HEK293T (cell line): ENCODE data around the gene KRTAP10-5.

Experiments used
- CTCF ChIA-PET: fragments of 350-600 bp; formaldehyde crosslinking; extraction: SDS; loops from one replicate; lab custom pipeline; 2021; ENCODE audit warnings: antibody characterized with exemption, inconsistent platforms; lab: Yijun Ruan, JAX
- POLR2A ChIA-PET: fragments of 350-600 bp; formaldehyde crosslinking; extraction: SDS; loops from one replicate; lab custom pipeline; 2020; ENCODE audit warnings: antibody characterized with exemption, inconsistent platforms; lab: Yijun Ruan, JAX
- DNase-seq: peaks from one replicate; pipeline ENCODE4 v3.0.0; 2012; ENCODE audit warnings: mixed read lengths; ENCODE audit errors: extremely low spot score
- ARNT ChIP-seq: fragments of 450-650 bp; IDR thresholded peaks from 2 replicates; pipeline ENCODE4 v1.6.1; 2017; ENCODE audit warnings: mild to moderate bottlenecking
- BHLHE40 ChIP-seq: fragments of 450-650 bp; IDR thresholded peaks from 2 replicates; pipeline ENCODE4 v1.6.1; 2016; ENCODE audit warnings: mild to moderate bottlenecking, moderate library complexity, borderline replicate concordance
- CTBP1 ChIP-seq: fragments of 450-650 bp; IDR thresholded peaks from 2 replicates; pipeline ENCODE4 v1.6.1; 2016; ENCODE audit warnings: borderline replicate concordance
- ELF4 ChIP-seq: fragments of 450-650 bp; IDR thresholded peaks from 2 replicates; pipeline ENCODE4 v1.6.1; 2017; ENCODE audit warnings: antibody characterized with exemption
- FOXA1 ChIP-seq: fragments of 450-650 bp; IDR thresholded peaks from 2 replicates; pipeline ENCODE4 v1.6.1; 2016; ENCODE audit warnings: mild to moderate bottlenecking
- FOXK2 ChIP-seq: fragments of 450-650 bp; IDR thresholded peaks from 2 replicates; pipeline ENCODE4 v1.6.1; 2016; ENCODE audit warnings: mild to moderate bottlenecking
- FOXM1 ChIP-seq: fragments of 450-650 bp; IDR thresholded peaks from 2 replicates; pipeline ENCODE4 v1.6.1; 2017; ENCODE audit warnings: mild to moderate bottlenecking, borderline replicate concordance
- HDGF ChIP-seq: fragments of 450-650 bp; IDR thresholded peaks from 2 replicates; pipeline ENCODE4 v1.6.1; 2017; ENCODE audit warnings: antibody characterized with exemption, borderline replicate concordance
- L3MBTL2 ChIP-seq: fragments of 450-650 bp; conservative IDR thresholded peaks from 2 replicates; pipeline ENCODE4 v1.6.1; 2016; ENCODE audit warnings: mild to moderate bottlenecking
- LEF1 ChIP-seq: fragments of 450-650 bp; IDR thresholded peaks from 2 replicates; pipeline ENCODE4 v1.6.1; 2017; ENCODE audit warnings: mild to moderate bottlenecking, borderline replicate concordance
- NFRKB ChIP-seq: fragments of 450-650 bp; IDR thresholded peaks from 2 replicates; pipeline ENCODE4 v1.6.1; 2016; ENCODE audit warnings: mild to moderate bottlenecking, moderate library complexity
- PKNOX1 ChIP-seq: fragments of 450-650 bp; IDR thresholded peaks from 2 replicates; pipeline ENCODE4 v1.6.1; 2016
- SP1 ChIP-seq: fragments of 450-650 bp; IDR thresholded peaks from 2 replicates; pipeline ENCODE4 v1.6.1; 2017
- SUZ12 ChIP-seq: fragments of 450-650 bp; IDR thresholded peaks from 2 replicates; pipeline ENCODE4 v1.6.1; 2016; ENCODE audit warnings: mild to moderate bottlenecking
- TARDBP ChIP-seq: fragments of 450-650 bp; IDR thresholded peaks from 2 replicates; pipeline ENCODE4 v1.6.1; 2016
- ZNF384 ChIP-seq: fragments of 450-650 bp; IDR thresholded peaks from 2 replicates; pipeline ENCODE4 v1.6.1; 2016

KRTAP10-5 gene

GRCh38 chr21:44599264-44600029 is 19.0 kb upstream of the KRTAP10-5 start:
- CTCF ChIA-PET = no interaction called here
- TF ChIP-seq FOXK2 (no peak), TARDBP (no peak)
- DNase-seq = no peak
- POLR2A ChIA-PET = no interaction called here

- POLR2A ChIA-PET = no interaction called here
Measured at GRCh38 chr21:44598061-44598460, 17.7 kb upstream of the KRTAP10-5 start.

GRCh38 chr21:44596068-44596725 is 15.8 kb upstream of the KRTAP10-5 start:
- no peak for TF ChIP-seq FOXK2
- no peak for TF ChIP-seq PKNOX1
- TF ChIP-seq L3MBTL2 = no peak
- no peak for TF ChIP-seq LEF1
- TF ChIP-seq SUZ12 = no peak
- TF ChIP-seq HDGF = no peak
- no peak for TF ChIP-seq NFRKB
- TF ChIP-seq ELF4 = no peak
- no peak for TF ChIP-seq FOXA1
- TF ChIP-seq FOXM1 = no peak
- TF ChIP-seq SP1 = no peak
- TF ChIP-seq ARNT = no peak
- no peak for TF ChIP-seq CTBP1
- no peak for TF ChIP-seq BHLHE40
- no peak for TF ChIP-seq ZNF384
- no peak for TF ChIP-seq TARDBP

More at GRCh38 chr21:44598061-44598460, 17.7 kb upstream of the KRTAP10-5 start:
- CTCF ChIA-PET = no interaction called here
- no peak for TF ChIP-seq NFRKB
- TF ChIP-seq HDGF = no peak
- DNase-seq = no peak

GRCh38 chr21:44595524-44595923 is 15.1 kb upstream of the KRTAP10-5 start:
- ChIA-PET CTCF (no interaction called here), POLR2A (interaction anchor here (1.1 kb wide), 1 partner anchor 206 kb away, joined by 3 read pairs; the partner anchor contains the start of gene UBE2G2)
- no peak for DNase-seq
- TF ChIP-seq FOXM1 (no peak), LEF1 (no peak), SUZ12 (no peak), PKNOX1 (no peak), FOXA1 (no peak), TARDBP (no peak), FOXK2 (no peak), BHLHE40 (no peak), SP1 (no peak), ELF4 (no peak), CTBP1 (no peak), ZNF384 (no peak), L3MBTL2 (no peak), ARNT (no peak), NFRKB (no peak), HDGF (no peak)

More at GRCh38 chr21:44596068-44596725, 15.8 kb upstream of the KRTAP10-5 start:
- DNase-seq = no peak
- POLR2A ChIA-PET = interaction anchor here (1.1 kb wide), 1 partner anchor 205 kb away, joined by 3 read pairs; the partner anchor contains the start of gene UBE2G2
- CTCF ChIA-PET = no interaction called here

GRCh38 chr21:44594406-44594916 is 14.1 kb upstream of the KRTAP10-5 start:
- no peak for DNase-seq
- CTCF ChIA-PET = no interaction called here
- no peak for TF ChIP-seq BHLHE40
- TF ChIP-seq SP1 = no peak
- no peak for TF ChIP-seq TARDBP
- TF ChIP-seq L3MBTL2 = no peak
- no peak for TF ChIP-seq NFRKB
- TF ChIP-seq LEF1 = no peak
- no peak for TF ChIP-seq ARNT
- TF ChIP-seq HDGF = no peak
- TF ChIP-seq ZNF384 = no peak
- no peak for TF ChIP-seq SUZ12
- POLR2A ChIA-PET = no interaction called here

- TF ChIP-seq LEF1 = no peak
- TF ChIP-seq ELF4 = no peak
- TF ChIP-seq BHLHE40 = no peak
- no peak for TF ChIP-seq PKNOX1
- TF ChIP-seq HDGF = no peak
- no peak for TF ChIP-seq FOXK2
- ChIA-PET POLR2A (no interaction called here), CTCF (no interaction called here)
- no peak for DNase-seq
Measured at GRCh38 chr21:44593598-44594405, 13.4 kb upstream of the KRTAP10-5 start.
